ENCODE results near the gene DCAF7. TPM values are rescaled to one million over a fixed set of nuclear protein-coding genes. Genes with fewer than 3 reads are reported as not detected.

The DCAF7 gene
- total RNA-seq, 2 experiments from 2014 or later: 11.3 to 11.9 TPM

DNA sequence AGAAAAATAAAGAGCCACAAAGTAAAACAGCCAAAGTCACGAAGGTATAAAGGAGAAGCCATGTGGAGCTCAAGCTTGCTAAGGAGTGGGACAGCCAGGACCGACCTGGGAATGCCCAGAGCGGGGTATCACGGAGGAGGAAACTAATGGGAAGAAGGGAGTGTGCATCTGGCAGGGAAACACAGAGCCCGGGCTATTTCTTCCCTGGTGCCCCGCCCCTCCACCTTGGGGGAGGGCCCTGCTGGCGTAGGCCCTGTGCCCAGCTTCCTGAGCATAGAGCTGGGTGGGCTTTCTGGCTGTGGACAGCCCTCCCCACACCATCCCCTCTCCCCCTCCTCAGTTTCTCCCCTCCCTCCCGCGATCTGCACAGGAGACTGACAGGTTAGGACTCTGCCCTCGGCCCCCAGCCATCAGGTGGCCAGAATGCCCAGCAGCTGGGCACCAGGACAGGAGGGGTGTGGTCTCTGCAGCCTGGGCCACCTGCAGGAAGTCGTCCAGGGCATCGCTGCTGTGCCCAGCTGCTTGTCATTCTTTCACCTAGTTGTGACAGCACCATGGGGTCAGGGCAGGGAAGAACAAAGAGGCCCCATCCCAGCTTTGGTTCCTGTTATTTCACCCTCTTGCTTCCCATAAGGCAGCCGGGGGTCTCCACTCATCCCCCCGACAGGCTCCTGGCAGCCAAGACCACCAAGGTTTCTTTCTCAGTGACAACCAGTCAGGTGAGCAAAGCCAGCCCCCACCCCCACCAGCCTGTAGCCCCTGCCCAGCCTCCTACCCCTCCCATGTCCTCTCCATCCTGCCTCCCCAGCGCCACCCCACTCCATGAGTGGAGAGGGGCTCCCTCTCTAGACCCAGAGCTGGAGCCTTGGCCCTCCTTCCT lies 7.1 kb upstream of the DCAF7 start:
- Histone ChIP-seq H3K27ac (ENCODE audit: low read depth in 1 of 2, low read length in 2 of 2) (no peak overlapping the region), H3K36me3 (ENCODE audit: insufficient read depth, low read length) (no peaks in the 10 kb centered on the region), H3K4me3 (ENCODE audit: low read length) (no peak overlapping the region), H3K4me1 (ENCODE audit: insufficient read depth, low read length) (peaks cover 4% of the 10 kb centered on the region), H3K27me3 (ENCODE audit: control insufficient read depth in 1 of 2, insufficient read depth in 2 of 2, low read length in 2 of 2) (peaks cover 12 to 14% of the 10 kb centered on the region in 2 experiments), H3K9me3 (ENCODE audit: control insufficient read depth in 1 of 2, insufficient read depth in 1 of 2, low read length in 2 of 2) (no peaks in the 10 kb centered on the region)
- H3K36me3 Mint-ChIP-seq (ENCODE audit: low read depth): no peaks in the 10 kb centered on the region
- CTCF ChIA-PET: no interaction called here
- H3K27ac Mint-ChIP-seq: no peak overlapping the region
- intact Hi-C loops (cut with DNase I, micrococcal nuclease): no loop called here
- H3K27me3 Mint-ChIP-seq: peaks cover 25% of the 10 kb centered on the region
- no peaks in the 10 kb centered on the region for H3K9me3 Mint-ChIP-seq
- no peak overlapping the region for H3K4me3 Mint-ChIP-seq
- ATAC-seq (ENCODE audit: poor library complexity) (no peak), DNase-seq (peak in 1 of 14 experiments; percentile 11)
- peaks cover 4% of the 10 kb centered on the region for H3K4me1 Mint-ChIP-seq (ENCODE audit: low read depth)
- POLR2A ChIA-PET: no interaction called here
- TF ChIP-seq, protein P1, sequence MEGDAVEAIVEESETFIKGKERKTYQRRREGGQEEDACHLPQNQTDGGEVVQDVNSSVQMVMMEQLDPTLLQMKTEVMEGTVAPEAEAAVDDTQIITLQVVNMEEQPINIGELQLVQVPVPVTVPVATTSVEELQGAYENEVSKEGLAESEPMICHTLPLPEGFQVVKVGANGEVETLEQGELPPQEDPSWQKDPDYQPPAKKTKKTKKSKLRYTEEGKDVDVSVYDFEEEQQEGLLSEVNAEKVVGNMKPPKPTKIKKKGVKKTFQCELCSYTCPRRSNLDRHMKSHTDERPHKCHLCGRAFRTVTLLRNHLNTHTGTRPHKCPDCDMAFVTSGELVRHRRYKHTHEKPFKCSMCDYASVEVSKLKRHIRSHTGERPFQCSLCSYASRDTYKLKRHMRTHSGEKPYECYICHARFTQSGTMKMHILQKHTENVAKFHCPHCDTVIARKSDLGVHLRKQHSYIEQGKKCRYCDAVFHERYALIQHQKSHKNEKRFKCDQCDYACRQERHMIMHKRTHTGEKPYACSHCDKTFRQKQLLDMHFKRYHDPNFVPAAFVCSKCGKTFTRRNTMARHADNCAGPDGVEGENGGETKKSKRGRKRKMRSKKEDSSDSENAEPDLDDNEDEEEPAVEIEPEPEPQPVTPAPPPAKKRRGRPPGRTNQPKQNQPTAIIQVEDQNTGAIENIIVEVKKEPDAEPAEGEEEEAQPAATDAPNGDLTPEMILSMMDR (IDR thresholded peaks at IDR 0.05): no peak

DNA sequence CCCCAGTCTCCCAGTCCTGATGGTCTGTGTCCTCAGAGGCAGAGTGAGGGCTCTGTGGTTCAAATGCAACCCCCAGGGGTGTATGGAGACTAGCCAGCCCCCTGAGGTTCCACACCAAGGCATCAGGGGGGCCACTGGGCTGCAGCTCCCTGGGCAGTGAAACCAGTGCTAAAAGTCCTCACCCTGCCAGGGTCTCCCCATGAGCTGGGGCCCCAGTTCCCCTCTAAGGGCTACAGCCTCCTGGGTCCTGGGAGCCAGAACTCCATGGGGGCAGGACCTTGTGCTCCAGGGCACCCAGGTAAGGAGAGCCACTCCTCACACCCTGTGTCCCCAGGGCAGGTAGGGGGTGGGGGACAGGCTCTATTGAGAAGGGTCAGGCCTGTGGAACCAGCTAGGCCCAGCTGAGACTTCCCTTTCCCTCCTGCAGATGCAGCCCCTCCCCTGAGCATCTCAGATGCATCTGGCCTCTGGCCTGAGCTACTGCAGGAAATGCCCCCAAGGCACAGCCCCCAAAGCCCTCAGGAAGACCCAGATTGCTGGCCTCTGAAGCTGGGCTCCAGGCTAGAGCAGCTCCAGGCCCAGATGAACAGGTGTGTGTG lies 6.4 kb upstream of the DCAF7 start:
- DNase-seq: peak in 1 of 14 experiments; percentile 28
- Mint-ChIP-seq H3K4me1 (ENCODE audit: low read depth) (no peaks in the 10 kb centered on the region), H3K9me3 (no peaks in the 10 kb centered on the region), H3K27ac (no peak overlapping the region), H3K4me3 (no peak overlapping the region), H3K36me3 (ENCODE audit: low read depth) (no peaks in the 10 kb centered on the region), H3K27me3 (peaks cover 19% of the 10 kb centered on the region)
- no peaks in the 10 kb centered on the region for H3K9me3 ChIP-seq (ENCODE audit: control insufficient read depth in 1 of 2, insufficient read depth in 1 of 2, low read length in 2 of 2)
- no peak for ATAC-seq (ENCODE audit: poor library complexity)
- intact Hi-C loops (cut with DNase I, micrococcal nuclease): no loop called here
- H3K27me3 ChIP-seq (ENCODE audit: control insufficient read depth in 1 of 2, insufficient read depth in 2 of 2, low read length in 2 of 2): peaks cover 6 to 7% of the 10 kb centered on the region in 2 experiments
- ChIA-PET POLR2A (no interaction called here), CTCF (no interaction called here)
- TF ChIP-seq, protein P1 (IDR thresholded peaks at IDR 0.05): no peak
- H3K4me3 ChIP-seq (ENCODE audit: low read length): no peak overlapping the region
- H3K27ac ChIP-seq (ENCODE audit: low read depth in 1 of 2, low read length in 2 of 2): no peak overlapping the region
- peaks cover 3% of the 10 kb centered on the region for H3K4me1 ChIP-seq (ENCODE audit: insufficient read depth, low read length)
- H3K36me3 ChIP-seq (ENCODE audit: insufficient read depth, low read length): no peaks in the 10 kb centered on the region

DNA sequence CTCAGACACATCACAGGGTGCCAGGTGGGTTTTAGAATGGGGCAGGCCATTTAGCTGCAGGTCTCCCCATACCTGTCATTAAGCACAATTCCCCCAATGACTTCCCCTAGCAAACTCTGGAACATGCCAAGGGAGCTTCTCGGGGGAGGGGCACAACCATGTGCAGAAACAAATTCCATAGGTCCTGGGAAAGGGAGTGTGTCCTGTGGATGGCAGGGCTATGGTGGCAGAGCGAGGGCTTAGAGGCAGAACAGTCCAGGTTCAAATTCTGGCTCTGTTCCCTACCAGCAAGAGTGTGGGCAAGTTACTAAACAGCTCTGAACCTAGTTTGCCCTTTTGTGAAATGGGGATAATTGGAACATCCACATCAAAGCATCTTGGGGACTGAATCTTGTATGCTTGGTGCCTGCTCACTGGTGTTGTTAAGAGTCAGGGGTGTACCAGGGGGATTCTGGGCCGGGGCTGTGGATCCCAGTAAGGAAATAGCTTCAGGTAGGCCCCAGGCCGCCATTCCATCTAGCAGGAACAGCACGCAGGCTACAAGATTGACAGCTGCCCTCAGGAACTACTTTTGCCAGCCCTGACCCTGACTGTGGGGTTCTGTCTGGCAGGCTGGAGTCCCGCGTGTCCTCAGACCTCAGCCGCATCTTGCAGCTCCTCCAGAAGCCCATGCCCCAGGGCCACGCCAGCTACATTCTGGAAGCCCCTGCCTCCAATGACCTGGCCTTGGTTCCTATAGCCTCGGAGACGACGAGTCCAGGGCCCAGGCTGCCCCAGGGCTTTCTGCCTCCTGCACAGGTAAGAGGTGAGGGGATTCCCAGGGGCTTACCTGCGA lies 5.6 kb upstream of the DCAF7 start:
- no peaks in the 10 kb centered on the region for H3K36me3 ChIP-seq (ENCODE audit: insufficient read depth, low read length)
- ChIA-PET POLR2A (interaction anchor here (0.8 kb wide), 1 partner anchor 77 kb away, joined by 3 read pairs; the partner anchor contains the start of gene MAP3K3), CTCF (no interaction called here)
- H3K27ac Mint-ChIP-seq: no peak overlapping the region
- peaks cover 0 to 3% of the 10 kb centered on the region in 2 experiments for H3K27me3 ChIP-seq (ENCODE audit: control insufficient read depth in 1 of 2, insufficient read depth in 2 of 2, low read length in 2 of 2)
- DNase-seq (peak in 1 of 14 experiments; percentile 28), ATAC-seq (ENCODE audit: poor library complexity) (no peak)
- TF ChIP-seq, protein P1 (IDR thresholded peaks at IDR 0.05): no peak
- H3K27ac ChIP-seq (ENCODE audit: low read depth in 1 of 2, low read length in 2 of 2): no peak overlapping the region
- no peaks in the 10 kb centered on the region for H3K9me3 Mint-ChIP-seq
- H3K9me3 ChIP-seq (ENCODE audit: control insufficient read depth in 1 of 2, insufficient read depth in 1 of 2, low read length in 2 of 2): no peaks in the 10 kb centered on the region
- no peak overlapping the region for H3K4me3 Mint-ChIP-seq
- H3K27me3 Mint-ChIP-seq: peaks cover 11% of the 10 kb centered on the region
- no peaks in the 10 kb centered on the region for H3K36me3 Mint-ChIP-seq (ENCODE audit: low read depth)
- no peak overlapping the region for H3K4me3 ChIP-seq (ENCODE audit: low read length)
- H3K4me1 ChIP-seq (ENCODE audit: insufficient read depth, low read length): peaks cover 10% of the 10 kb centered on the region
- intact Hi-C loops (cut with DNase I, micrococcal nuclease): loop anchor here in 1 of 2 experiments (5.0 kb wide), 1 partner anchor 102 kb away; no protein-coding TSS in a partner anchor
- H3K4me1 Mint-ChIP-seq (ENCODE audit: low read depth): peaks cover 2% of the 10 kb centered on the region
